ENCODE data around the gene FAM98C. TPM values are rescaled to one million over a fixed set of nuclear protein-coding genes. Genes with fewer than 3 reads are reported as not detected.
"Not testable (repeated sequence)": the region's sequence is repeated elsewhere in the genome, so short reads cannot be mapped to it uniquely, and the experiment has no call there.

The FAM98C gene
- total RNA-seq, 2 donors from 2014 or later = 20.0 to 34.0 TPM

GRCh38 chr19:38360351-38360750, 42.5 kb upstream of the FAM98C start:
- Histone ChIP-seq H3K36me3 (no peaks in the 10 kb centered on the region), H3K4me3 (no peak overlapping the region), H3K4me1 (ENCODE audit: control insufficient read depth in 1 of 2, low read depth in 2 of 2) (peaks cover 8 to 17% of the 10 kb centered on the region in 2 donors), H3K27ac (no peak overlapping the region), H3K27me3 (replicated peaks; ENCODE audit: insufficient read depth) (no peaks in the 10 kb centered on the region), H3K9me3 (no peaks in the 10 kb centered on the region)
- TF ChIP-seq CTCF (IDR thresholded peaks at IDR 0.05) = no peak
- no peak for DNase-seq (ENCODE audit: low spot score)
- no peak for ATAC-seq (ENCODE audit: insufficient number of reproducible peaks, low FRiP score, low read depth)

GRCh38 chr19:38360839-38361631, 41.9 kb upstream of the FAM98C start:
- no peak overlapping the region for H3K27ac ChIP-seq
- H3K4me1 ChIP-seq (ENCODE audit: control insufficient read depth in 1 of 2, low read depth in 2 of 2) = peaks cover 8 to 17% of the 10 kb centered on the region in 2 donors
- H3K36me3 ChIP-seq = no peaks in the 10 kb centered on the region
- DNase-seq (ENCODE audit: low spot score) (no peak), ATAC-seq (ENCODE audit: insufficient number of reproducible peaks, low FRiP score, low read depth) (no peak)
- no peak for TF ChIP-seq CTCF (IDR thresholded peaks at IDR 0.05)
- H3K9me3 ChIP-seq = no peaks in the 10 kb centered on the region
- no peaks in the 10 kb centered on the region for H3K27me3 ChIP-seq (replicated peaks; ENCODE audit: insufficient read depth)
- H3K4me3 ChIP-seq = peak overlapping the region; percentile 82

GRCh38 chr19:38361633-38362075, 41.2 kb upstream of the FAM98C start:
- Histone ChIP-seq H3K36me3 (no peaks in the 10 kb centered on the region), H3K4me1 (ENCODE audit: control insufficient read depth in 1 of 2, low read depth in 2 of 2) (peaks cover 8 to 17% of the 10 kb centered on the region in 2 donors), H3K27me3 (replicated peaks; ENCODE audit: insufficient read depth) (no peaks in the 10 kb centered on the region), H3K27ac (no peak overlapping the region), H3K9me3 (no peaks in the 10 kb centered on the region), H3K4me3 (peak overlapping the region; percentile 82)
- DNase-seq (ENCODE audit: low spot score) (no peak), ATAC-seq (ENCODE audit: insufficient number of reproducible peaks, low FRiP score, low read depth) (peak; percentile 21)
- TF ChIP-seq CTCF (IDR thresholded peaks at IDR 0.05) = peak; percentile 53

GRCh38 chr19:38362076-38362945, 40.6 kb upstream of the FAM98C start:
- Histone ChIP-seq H3K9me3 (no peaks in the 10 kb centered on the region), H3K4me1 (ENCODE audit: control insufficient read depth in 1 of 2, low read depth in 2 of 2) (peaks cover 8 to 17% of the 10 kb centered on the region in 2 donors), H3K36me3 (no peaks in the 10 kb centered on the region), H3K27ac (no peak overlapping the region), H3K4me3 (peak overlapping the region; percentile 82), H3K27me3 (replicated peaks; ENCODE audit: insufficient read depth) (no peaks in the 10 kb centered on the region)
- DNase-seq (ENCODE audit: low spot score) (no peak), ATAC-seq (ENCODE audit: insufficient number of reproducible peaks, low FRiP score, low read depth) (no peak)
- TF ChIP-seq CTCF (IDR thresholded peaks at IDR 0.05) = no peak

GRCh38 chr19:38362946-38363688, 39.8 kb upstream of the FAM98C start:
- H3K27me3 ChIP-seq (replicated peaks; ENCODE audit: insufficient read depth); H3K27ac ChIP-seq; H3K9me3 ChIP-seq; ATAC-seq (ENCODE audit: insufficient number of reproducible peaks, low FRiP score, low read depth); H3K36me3 ChIP-seq; DNase-seq (ENCODE audit: low spot score): not testable (repeated sequence)
- peaks cover 8 to 17% of the 10 kb centered on the region in 2 donors for H3K4me1 ChIP-seq (ENCODE audit: control insufficient read depth in 1 of 2, low read depth in 2 of 2)
- peak overlapping the region; percentile 82 for H3K4me3 ChIP-seq
